Uterus (tissue), 4 donors: Measurements from ENCODE around the gene COX7A1. TPM values are rescaled to one million over a fixed set of nuclear protein-coding genes. Genes with fewer than 3 reads are reported as not detected.

Experiments used
- DNase-seq, 2 donors: peaks; one replicate each; pipeline ENCODE4 v3.0.0-alpha.2; 2019 to 2020
- H3K27ac ChIP-seq, 2 donors: fragments of 200-600 bp; sonication (generic); 1 replicate in 1 of 2; 2 replicates in 1 of 2; pipeline ENCODE4 v1.5.1; 2016 to 2018
- H3K27me3 ChIP-seq, 2 donors: fragments of 200-600 bp; sonication (generic); one replicate each; pipeline ENCODE4 v1.5.1; 2018 to 2019; ENCODE audit warnings: control low read depth in 1 of 2
- H3K36me3 ChIP-seq, 2 donors: fragments of 200-600 bp; sonication (generic); one replicate each; pipeline ENCODE4 v1.5.1; 2019; ENCODE audit warnings: control low read depth in 1 of 2
- H3K4me1 ChIP-seq, 2 donors: fragments of 200-600 bp; sonication (generic); one replicate each; pipeline ENCODE4 v1.5.1; 2018 to 2019; ENCODE audit warnings: control low read depth in 1 of 2
- H3K4me3 ChIP-seq, 2 donors: fragments of 200-600 bp; sonication (generic); 1 replicate in 1 of 2; 2 replicates in 1 of 2; pipeline ENCODE4 v1.5.1; 2018 to 2019; ENCODE audit warnings: mild to moderate bottlenecking in 1 of 2
- H3K9me3 ChIP-seq, 2 donors: fragments of 200-600 bp; sonication (generic); one replicate each; pipeline ENCODE4 v1.5.1; 2019; ENCODE audit warnings: control low read depth in 1 of 2
- POLR2A ChIP-seq, 2 donors: fragments of 450-650 bp; IDR thresholded peaks; one replicate each; pipeline ENCODE4 v1.6.1; 2016; ENCODE audit warnings: antibody characterized with exemption in 2 of 2, mild to moderate bottlenecking in 1 of 2, moderate library complexity in 1 of 2
- intact Hi-C: fragments of 100-400 bp; cut with DNase I; formaldehyde crosslinking; loops from one replicate; pipeline ENCODE4 v1.15.1; 2023; ENCODE audit warnings: low total_unique reads
- total RNA-seq, 4 donors: library from RNA; depleted of rRNA in 3 of 4; stranded (reverse); fragments of >200 nt in 3 of 4; gene quantifications; one replicate each; pipeline versions ENCODE4 v1.1.0 to v1.2.4, GENCODE V29; 2014 to 2023
- TF ChIP-seq, protein P1 (sequence below), 4 experiments: fragments of 200-600 bp in 2 of 4; fragments of 450-650 bp in 2 of 4; sonication (generic) in 2 of 4; IDR thresholded peaks; one replicate each; pipeline ENCODE4 v1.5.1; 2016 to 2019; ENCODE audit warnings: antibody characterized with exemption in 4 of 4, mild to moderate bottlenecking in 2 of 4, moderate library complexity in 1 of 4
- donor health status: DM: yes; HTN: yes; CAD: no.

Gene COX7A1
- total RNA-seq, 4 donors from 2014 or later: 4.7 to 235 (median 65.2) TPM

GRCh38 chr19:36111200-36111539 is 41.1 kb downstream of the COX7A1 start:
- Histone ChIP-seq H3K36me3 (no peaks in the 10 kb centered on the region), H3K4me3 (no peak overlapping the region), H3K27me3 (no peaks in the 10 kb centered on the region), H3K9me3 (no peaks in the 10 kb centered on the region), H3K4me1 (peaks cover 0 to 8% of the 10 kb centered on the region in 2 donors), H3K27ac (no peak overlapping the region)
- intact Hi-C loops: loop anchor here (10.0 kb wide), 1 partner anchor 56 kb away; the partner anchor contains the start of genes THAP8 and WDR62
- no peak for DNase-seq
- no peak for TF ChIP-seq POLR2A (IDR thresholded peaks at IDR 0.05)
- TF ChIP-seq, protein P1, sequence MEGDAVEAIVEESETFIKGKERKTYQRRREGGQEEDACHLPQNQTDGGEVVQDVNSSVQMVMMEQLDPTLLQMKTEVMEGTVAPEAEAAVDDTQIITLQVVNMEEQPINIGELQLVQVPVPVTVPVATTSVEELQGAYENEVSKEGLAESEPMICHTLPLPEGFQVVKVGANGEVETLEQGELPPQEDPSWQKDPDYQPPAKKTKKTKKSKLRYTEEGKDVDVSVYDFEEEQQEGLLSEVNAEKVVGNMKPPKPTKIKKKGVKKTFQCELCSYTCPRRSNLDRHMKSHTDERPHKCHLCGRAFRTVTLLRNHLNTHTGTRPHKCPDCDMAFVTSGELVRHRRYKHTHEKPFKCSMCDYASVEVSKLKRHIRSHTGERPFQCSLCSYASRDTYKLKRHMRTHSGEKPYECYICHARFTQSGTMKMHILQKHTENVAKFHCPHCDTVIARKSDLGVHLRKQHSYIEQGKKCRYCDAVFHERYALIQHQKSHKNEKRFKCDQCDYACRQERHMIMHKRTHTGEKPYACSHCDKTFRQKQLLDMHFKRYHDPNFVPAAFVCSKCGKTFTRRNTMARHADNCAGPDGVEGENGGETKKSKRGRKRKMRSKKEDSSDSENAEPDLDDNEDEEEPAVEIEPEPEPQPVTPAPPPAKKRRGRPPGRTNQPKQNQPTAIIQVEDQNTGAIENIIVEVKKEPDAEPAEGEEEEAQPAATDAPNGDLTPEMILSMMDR (IDR thresholded peaks at IDR 0.05): no peak

DNA sequence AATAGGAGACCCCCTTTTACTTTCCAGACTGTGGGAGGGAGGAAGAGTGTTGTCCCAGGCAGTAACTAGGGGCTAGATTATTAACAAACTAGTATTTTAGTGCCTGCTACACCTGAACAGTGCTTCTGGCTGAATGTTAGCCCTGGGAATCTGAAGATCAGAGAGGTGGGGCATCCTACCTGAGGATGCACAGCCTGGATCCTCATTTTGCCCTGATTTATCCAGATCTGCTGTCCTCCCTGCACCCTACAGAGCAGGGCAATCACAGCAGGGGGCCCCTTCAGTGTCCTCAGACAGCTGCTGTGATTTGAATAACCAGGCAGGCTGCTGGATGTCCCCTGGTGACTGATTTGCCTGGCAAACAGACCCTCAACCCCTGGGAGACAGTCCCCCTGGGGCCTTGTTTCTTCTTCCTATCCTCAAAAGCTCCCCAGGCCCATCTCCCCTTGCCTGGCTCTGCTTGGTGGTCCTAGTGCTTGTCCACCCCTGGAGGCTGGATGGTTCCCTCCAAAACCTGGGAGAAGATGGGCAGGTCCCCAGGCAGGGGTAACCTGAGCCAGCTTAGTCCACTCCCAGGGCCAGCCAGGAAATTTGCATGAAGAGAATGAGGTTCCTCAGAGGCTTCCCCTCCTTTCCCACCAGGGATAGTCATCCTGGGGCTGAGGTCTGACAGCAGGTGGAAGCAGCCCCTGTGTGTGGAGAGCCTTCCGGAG is 41.6 kb downstream of the COX7A1 start, which contains the start of gene OVOL3:
Gene OVOL3, plus strand, starts transcription at position 657 of the 713 bp plus-strand sequence. CDS start 60 bp downstream, outside the sequence.
- H3K27me3 ChIP-seq: no peaks in the 10 kb centered on the region
- no peak for DNase-seq
- intact Hi-C loops: loop anchor here (10.0 kb wide), 1 partner anchor 56 kb away; the partner anchor contains the start of genes THAP8 and WDR62
- no peak within 1 kb of the TSS for H3K27ac ChIP-seq
- no peak within 1 kb of the TSS for H3K4me3 ChIP-seq
- peaks cover 0 to 8% of the 10 kb centered on the region in 2 donors for H3K4me1 ChIP-seq
- TF ChIP-seq, protein P1 (IDR thresholded peaks at IDR 0.05): no peak
- TF ChIP-seq POLR2A (IDR thresholded peaks at IDR 0.05): no peak
- H3K36me3 ChIP-seq: no peaks in the 10 kb centered on the region
- no peaks in the 10 kb centered on the region for H3K9me3 ChIP-seq

DNA sequence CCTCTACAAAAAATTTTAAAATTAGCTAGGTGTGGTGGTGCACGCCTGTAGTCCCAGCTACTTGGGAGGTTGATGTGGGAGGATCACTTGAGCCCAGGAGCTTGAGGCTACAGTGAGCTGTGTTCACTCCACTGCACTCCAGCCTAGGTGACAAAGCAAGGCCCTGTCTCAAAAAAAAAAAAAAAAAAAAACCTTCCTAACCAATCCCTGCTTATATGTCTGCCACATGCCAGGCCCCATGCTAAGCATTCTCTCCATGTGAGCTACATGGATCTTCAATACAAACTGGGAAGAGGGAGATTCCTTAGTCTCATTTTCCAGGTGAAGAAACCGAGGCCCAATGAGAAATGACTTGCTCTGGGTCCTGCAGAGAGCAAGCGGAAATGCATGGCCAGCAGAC is 43.6 kb downstream of the COX7A1 start:
- intact Hi-C loops: no loop called here
- Histone ChIP-seq H3K4me1 (peaks cover 0 to 2% of the 10 kb centered on the region in 2 donors), H3K27me3 (no peaks in the 10 kb centered on the region), H3K27ac (no peak overlapping the region), H3K36me3 (no peaks in the 10 kb centered on the region), H3K9me3 (no peaks in the 10 kb centered on the region), H3K4me3 (no peak overlapping the region)
- TF ChIP-seq, protein P1 (IDR thresholded peaks at IDR 0.05): no peak
- TF ChIP-seq POLR2A (IDR thresholded peaks at IDR 0.05): no peak
- no peak for DNase-seq

DNA sequence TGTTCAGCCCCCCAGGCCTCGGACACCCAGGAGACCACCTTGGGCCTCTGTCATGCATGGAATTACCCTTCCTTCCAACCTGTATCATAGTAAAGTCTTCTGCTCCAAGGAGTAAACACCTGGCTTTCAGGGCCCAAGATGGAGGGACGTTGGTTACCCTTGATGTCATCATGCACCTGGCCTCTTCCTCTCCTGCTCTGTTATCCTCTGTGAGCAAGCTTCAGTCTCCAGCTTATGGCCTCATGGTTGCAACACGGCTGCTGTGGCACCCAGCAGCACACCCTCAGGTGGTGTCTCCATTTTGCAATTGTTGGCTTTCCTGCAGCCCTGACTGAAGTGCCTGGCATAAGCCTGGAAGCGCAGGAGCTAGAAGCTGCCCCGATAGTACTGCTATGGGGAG is 45.3 kb downstream of the COX7A1 start:
- H3K27me3 ChIP-seq: no peaks in the 10 kb centered on the region
- H3K27ac ChIP-seq: no peak overlapping the region
- H3K9me3 ChIP-seq: no peaks in the 10 kb centered on the region

DNA sequence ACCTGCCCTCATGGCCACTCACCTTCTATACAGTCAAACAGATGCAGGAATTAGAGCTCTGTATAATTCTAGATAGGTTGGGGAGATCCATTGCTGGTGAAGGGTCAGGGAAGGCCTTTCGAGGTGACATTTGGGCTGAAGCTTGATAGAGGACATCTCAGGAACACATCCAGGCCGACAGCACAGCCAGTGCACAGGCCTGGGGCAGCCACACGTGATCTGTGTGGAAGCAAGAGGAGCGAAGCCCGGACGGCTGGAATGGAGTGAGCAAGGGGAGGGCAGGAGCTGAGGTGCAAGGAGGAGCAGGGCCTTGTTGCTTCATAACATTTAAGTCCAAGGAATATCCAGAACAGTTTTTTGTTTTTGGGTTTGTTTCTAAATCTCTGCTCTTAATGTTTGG is 45.8 kb downstream of the COX7A1 start:
- no peak for DNase-seq
- H3K27ac ChIP-seq: no peak overlapping the region
- H3K27me3 ChIP-seq: no peaks in the 10 kb centered on the region
- no peaks in the 10 kb centered on the region for H3K9me3 ChIP-seq
- intact Hi-C loops: no loop called here
- no peak overlapping the region for H3K4me3 ChIP-seq
- H3K36me3 ChIP-seq: no peaks in the 10 kb centered on the region
- TF ChIP-seq, protein P1 (IDR thresholded peaks at IDR 0.05): no peak
- no peak for TF ChIP-seq POLR2A (IDR thresholded peaks at IDR 0.05)
- H3K4me1 ChIP-seq: no peaks in the 10 kb centered on the region

More for the DNA sequence above, 45.3 kb downstream of the COX7A1 start:
- Histone ChIP-seq H3K4me3 (no peak overlapping the region), H3K4me1 (no peaks in the 10 kb centered on the region), H3K36me3 (no peaks in the 10 kb centered on the region)
- intact Hi-C loops: no loop called here
- TF ChIP-seq, protein P1 (IDR thresholded peaks at IDR 0.05): no peak
- TF ChIP-seq POLR2A (IDR thresholded peaks at IDR 0.05): no peak
- DNase-seq: no peak
